OCI-LY7 (cell line): ENCODE data around the gene ACAT2. TPM values are rescaled to one million over a fixed set of nuclear protein-coding genes. Genes with fewer than 3 reads are reported as not detected.
A peak's percentile ranks its signal among the peaks of the same experiment; 100 is the strongest.
"Not testable (repeated sequence)": the region's sequence is repeated elsewhere in the genome, so short reads cannot be mapped to it uniquely, and the experiment has no call there.

Experiments
- BruUV-seq: library from RNA; stranded (reverse); fragments of 400-500 nt; replicated peaks from 2 replicates; lab custom pipeline; 2021; lab: Mats Ljungman, UMichigan
- CTCF ChIA-PET: fragments of 300-600 bp; sonication (Branson Sonifier 250); formaldehyde crosslinking; loops from one replicate; lab custom pipeline; 2022; ENCODE audit warnings: antibody characterized with exemption; ENCODE audit not compliant: unreplicated experiment; lab: Charles Lee
- POLR2A ChIA-PET: fragments of 300-600 bp; sonication (Branson Sonifier 250); formaldehyde crosslinking; loops from one replicate; lab custom pipeline; 2022; ENCODE audit warnings: antibody characterized with exemption; lab: Charles Lee
- DNase-seq: peaks from one replicate; pipeline ENCODE4 v3.0.0-alpha.2; 2015; ENCODE audit warnings: low spot score
- H2AFZ ChIP-seq: fragments of 200-600 bp; sonication (generic), shearing (Covaris generic); 2 replicates; pipeline ENCODE4 v1.6.1; 2014; ENCODE audit warnings: mild to moderate bottlenecking, antibody characterized with exemption, low read length, moderate library complexity
- H3K27ac ChIP-seq: fragments of 200-600 bp; sonication (generic); 2 replicates; pipeline ENCODE4 v1.5.1; 2014; ENCODE audit warnings: mixed run types, low read depth, mild to moderate bottlenecking, moderate library complexity, low read length, inconsistent platforms; ENCODE audit not compliant: poor library complexity, severe bottlenecking
- H3K36me3 ChIP-seq: fragments of 200-600 bp; sonication (generic); 2 replicates; pipeline ENCODE4 v1.6.1; 2014; ENCODE audit warnings: mild to moderate bottlenecking, antibody characterized with exemption, low read length, moderate library complexity, mixed read lengths; ENCODE audit not compliant: insufficient read depth
- H3K4me1 ChIP-seq: fragments of 200-600 bp; sonication (generic); 2 replicates; pipeline ENCODE4 v1.5.1; 2014; ENCODE audit warnings: mild to moderate bottlenecking, low read length; ENCODE audit not compliant: insufficient read depth, poor library complexity, severe bottlenecking
- H3K4me2 ChIP-seq: fragments of 200-600 bp; sonication (generic); 2 replicates; pipeline ENCODE4 v1.6.1; 2014; ENCODE audit warnings: mild to moderate bottlenecking, low read length
- H3K4me3 ChIP-seq: fragments of 200-600 bp; sonication (generic); 2 replicates; pipeline ENCODE4 v1.5.1; 2014; ENCODE audit warnings: mild to moderate bottlenecking, low read depth, low read length; ENCODE audit not compliant: poor library complexity, severe bottlenecking
- H3K79me2 ChIP-seq: fragments of 200-600 bp; sonication (generic); 2 replicates; pipeline ENCODE4 v1.6.1; 2016; ENCODE audit warnings: low read depth, mild to moderate bottlenecking, low read length, moderate library complexity, mixed read lengths; ENCODE audit not compliant: insufficient read depth
- H3K9me2 ChIP-seq: fragments of 200-600 bp; sonication (generic); 2 replicates; pipeline ENCODE4 v1.6.1; 2016; ENCODE audit warnings: mild to moderate bottlenecking, low read length, mixed read lengths; ENCODE audit not compliant: insufficient read depth
- H3K9me3 ChIP-seq: fragments of 200-600 bp; sonication (generic); 2 replicates; pipeline ENCODE4 v1.6.1; 2014; ENCODE audit warnings: mild to moderate bottlenecking, mixed run types, low read length, mixed read lengths
- H4K20me1 ChIP-seq: fragments of 200-600 bp; sonication (generic); 2 replicates; pipeline ENCODE4 v1.6.1; 2014; ENCODE audit warnings: mild to moderate bottlenecking, antibody characterized with exemption, low read length, moderate library complexity, mixed read lengths; ENCODE audit not compliant: insufficient read depth
- CTCF ChIP-seq: fragments of 200-600 bp; sonication (generic); conservative IDR thresholded peaks from 2 replicates; pipeline ENCODE4 v1.5.1; 2014; ENCODE audit warnings: mild to moderate bottlenecking, antibody characterized with exemption, low read length, moderate library complexity, mixed read lengths
- EZH2phosphoT487 ChIP-seq: fragments of 200-600 bp; sonication (generic); IDR thresholded peaks from 2 replicates; pipeline ENCODE4 v1.6.1; 2018; ENCODE audit warnings: low read depth, borderline replicate concordance, mild to moderate bottlenecking, mixed run types, antibody characterized with exemption, low read length, moderate library complexity, mixed read lengths
- intact Hi-C: fragments of 100-400 bp; cut with micrococcal nuclease; formaldehyde crosslinking; loops from one replicate; pipeline ENCODE4 v1.10.0; 2022; ENCODE audit not compliant: unreplicated experiment
- total RNA-seq, 2 experiments: library from RNA; depleted of rRNA in 1 of 2; stranded (reverse); fragments of >200 nt in 1 of 2; shearing (Covaris generic) in 1 of 2; gene quantifications; 2 replicates each; pipeline ENCODE4 v1.2.3, GENCODE V29; 2014 to 2022

Gene ACAT2
- total RNA-seq, 2 experiments from 2014 or later, result 42.4 to 110 TPM

- Histone ChIP-seq H2AFZ (no peak overlapping the region), H4K20me1 (peaks cover 47% of the 10 kb centered on the region), H3K4me1 (peaks cover 44% of the 10 kb centered on the region), H3K9me3 (no peaks in the 10 kb centered on the region), H3K4me3 (peak overlapping the region; percentile 91), H3K79me2 (peaks cover 92% of the 10 kb centered on the region), H3K4me2 (peak overlapping the region; percentile 86), H3K9me2 (no peaks in the 10 kb centered on the region), H3K36me3 (peaks cover 66% of the 10 kb centered on the region), H3K27ac (peak overlapping the region; percentile 3)
- intact Hi-C loops, result loop anchor here (10.0 kb wide), 1 partner anchor 925 kb away; no protein-coding TSS in a partner anchor
- POLR2A ChIA-PET, result interaction anchor here (0.6 to 4.9 kb wide), 11 partner anchors 8 to 546 kb away, joined by 3 to 48 read pairs (median 4); partner anchors contain the start of genes MRPL18 and TCP1
- DNase-seq, result peak; percentile 64
- CTCF ChIA-PET, result interaction anchor here (0.6 kb wide), 1 partner anchor 1802 kb away, joined by 3 read pairs; no protein-coding TSS in a partner anchor
- no TSS peak for BruUV-seq
- TF ChIP-seq CTCF (no peak), EZH2phosphoT487 (no peak)
Observed at GRCh38 chr6:159729598-159730331, 32.1 kb upstream of the ACAT2 start.

- no peak for DNase-seq
- ChIA-PET POLR2A (interaction anchor here (0.7 to 4.9 kb wide), 4 partner anchors 7 to 60 kb away, joined by 3 to 48 read pairs (median 11); partner anchors contain the start of genes MRPL18 and TCP1), CTCF (interaction anchor here (0.6 kb wide), 1 partner anchor 1803 kb away, joined by 3 read pairs; no protein-coding TSS in a partner anchor)
- H4K20me1 ChIP-seq, result peaks cover 51% of the 10 kb centered on the region
- peak overlapping the region; percentile 86 for H3K4me2 ChIP-seq
- BruUV-seq, result no TSS peak
- H3K36me3 ChIP-seq, result peaks cover 67% of the 10 kb centered on the region
- peaks cover 44% of the 10 kb centered on the region for H3K4me1 ChIP-seq
- H3K27ac ChIP-seq, result no peak overlapping the region
- TF ChIP-seq EZH2phosphoT487, result no peak
- H3K9me2 ChIP-seq, result no peaks in the 10 kb centered on the region
- H3K4me3 ChIP-seq, result peak overlapping the region; percentile 91
- H2AFZ ChIP-seq, result no peak overlapping the region
- H3K9me3 ChIP-seq, result no peaks in the 10 kb centered on the region
- peaks cover 92% of the 10 kb centered on the region for H3K79me2 ChIP-seq
- intact Hi-C loops, result no loop called here
Observed at GRCh38 chr6:159730332-159730676, 31.5 kb upstream of the ACAT2 start.

GRCh38 chr6:159732550-159732949 lies 29.3 kb upstream of the ACAT2 start:
- peaks cover 58% of the 10 kb centered on the region for H3K4me1 ChIP-seq
- intact Hi-C loops, BruUV-seq, CTCF ChIA-PET, H3K9me3 ChIP-seq, H3K4me2 ChIP-seq, H3K4me3 ChIP-seq, DNase-seq, H3K27ac ChIP-seq, H3K9me2 ChIP-seq, H2AFZ ChIP-seq: not testable (repeated sequence)
- H3K36me3 ChIP-seq, result peaks cover 82% of the 10 kb centered on the region
- peaks cover 100% of the 10 kb centered on the region for H3K79me2 ChIP-seq
- peaks cover 62% of the 10 kb centered on the region for H4K20me1 ChIP-seq
- POLR2A ChIA-PET, result interaction anchor here (0.9 to 2.1 kb wide), 7 partner anchors 10 to 58 kb away, joined by 5 to 8 read pairs (median 5); partner anchors contain the start of genes ACAT2, MRPL18 and TCP1

GRCh38 chr6:159733395-159733794 lies 28.4 kb upstream of the ACAT2 start:
- CTCF ChIA-PET, H3K4me2 ChIP-seq, H3K4me3 ChIP-seq, H3K27ac ChIP-seq, DNase-seq, intact Hi-C loops, BruUV-seq, H3K9me2 ChIP-seq, H2AFZ ChIP-seq, H3K9me3 ChIP-seq: not testable (repeated sequence)
- H4K20me1 ChIP-seq, result peaks cover 57% of the 10 kb centered on the region
- POLR2A ChIA-PET, result interaction anchor here (1.5 kb wide), 1 partner anchor 28 kb away, joined by 5 read pairs; the partner anchor contains the start of gene ACAT2
- H3K79me2 ChIP-seq, result peaks cover 100% of the 10 kb centered on the region
- H3K36me3 ChIP-seq, result peaks cover 87% of the 10 kb centered on the region
- H3K4me1 ChIP-seq, result peaks cover 62% of the 10 kb centered on the region
